Keratinocyte (primary cell): Measurements from ENCODE around the gene ADAT3. TPM values are rescaled to one million over a fixed set of nuclear protein-coding genes. Genes with fewer than 3 reads are reported as not detected.

Experiments
- DNase-seq: peaks from one replicate; pipeline ENCODE4 v3.0.0-alpha.2; 2011; ENCODE audit warnings: low read depth, missing footprints, low spot score
- FAIRE-seq: peaks from 2 replicates; lab custom pipeline; 2011; peaks lifted over from hg19 to GRCh38; lab: Jason Lieb, UNC
- H2AFZ ChIP-seq: 2 replicates; pipeline ENCODE4 v1.6.0; 2012; ENCODE audit warnings: low read length, control low read depth, inconsistent platforms; ENCODE audit not compliant: control insufficient read depth
- H3K27ac ChIP-seq: 2 replicates; pipeline ENCODE4 v1.5.1; 2011; ENCODE audit warnings: low read length; ENCODE audit not compliant: control insufficient read depth, insufficient read depth
- H3K27me3 ChIP-seq: 3 replicates; pipeline ENCODE4 v1.6.0; 2011; ENCODE audit warnings: low read length; ENCODE audit not compliant: control insufficient read depth, insufficient read depth; ENCODE audit errors: extremely low read depth
- H3K36me3 ChIP-seq, 2 experiments: 2 replicates in 1 of 2; 3 replicates in 1 of 2; pipeline ENCODE4 v1.5.1; 2011; ENCODE audit warnings: low read length in 2 of 2, mild to moderate bottlenecking in 1 of 2; ENCODE audit not compliant: control insufficient read depth in 2 of 2, insufficient read depth in 2 of 2; ENCODE audit errors: extremely low read depth in 1 of 2
- H3K4me1 ChIP-seq: 3 replicates; pipeline ENCODE4 v1.5.1; 2011; ENCODE audit warnings: low read length; ENCODE audit not compliant: control insufficient read depth, insufficient read depth; ENCODE audit errors: extremely low read depth
- H3K4me2 ChIP-seq: 3 replicates; pipeline ENCODE4 v1.6.0; 2011; ENCODE audit warnings: low read depth, low read length; ENCODE audit not compliant: control insufficient read depth, insufficient read depth; ENCODE audit errors: extremely low read depth
- H3K4me3 ChIP-seq, 3 experiments: fragments of 200-600 bp in 1 of 3; sonication (generic) in 1 of 3; 2 replicates in 2 of 3; 3 replicates in 1 of 3; pipeline ENCODE4 v1.5.1; 2011 to 2016; ENCODE audit warnings: low read length in 3 of 3, mild to moderate bottlenecking in 3 of 3, control low read depth in 2 of 3, inconsistent platforms in 1 of 3, low read depth in 1 of 3, mixed read lengths in 1 of 3, mixed run types in 1 of 3, moderate library complexity in 1 of 3; ENCODE audit not compliant: control insufficient read depth in 2 of 3, insufficient read depth in 2 of 3; ENCODE audit errors: extremely low read depth in 1 of 3
- H3K79me2 ChIP-seq: 2 replicates; pipeline ENCODE4 v1.6.0; 2012; ENCODE audit warnings: low read length; ENCODE audit not compliant: control insufficient read depth, insufficient read depth
- H3K9ac ChIP-seq: 3 replicates; pipeline ENCODE4 v1.6.0; 2011; ENCODE audit warnings: low read length; ENCODE audit not compliant: control insufficient read depth, insufficient read depth; ENCODE audit errors: extremely low read depth
- H3K9me1 ChIP-seq: 3 replicates; pipeline ENCODE4 v1.6.0; 2011; ENCODE audit warnings: low read length; ENCODE audit not compliant: control insufficient read depth, insufficient read depth; ENCODE audit errors: extremely low read depth
- H3K9me3 ChIP-seq: 2 replicates; pipeline ENCODE4 v1.5.1; 2012; ENCODE audit warnings: low read depth, low read length; ENCODE audit not compliant: control insufficient read depth
- H4K20me1 ChIP-seq: 3 replicates; pipeline ENCODE4 v1.6.0; 2011; ENCODE audit warnings: low read length; ENCODE audit not compliant: control insufficient read depth, insufficient read depth; ENCODE audit errors: extremely low read depth
- EZH2 ChIP-seq: IDR thresholded peaks from one replicate; pipeline ENCODE4 v1.6.1; 2012; ENCODE audit warnings: inconsistent platforms, mild to moderate bottlenecking, low read length, moderate library complexity
- dilution Hi-C: fragments of 300-500 bp; cut with MboI; formaldehyde crosslinking; loops from one replicate; pipeline ENCODE4 v1.7.0; 2020; ENCODE audit warnings: low sequenced_read_pairs; ENCODE audit not compliant: extremely low pct_ligation_motif_present
- polyA plus RNA-seq, 5 experiments: library from polyadenylated mRNA; depleted of rRNA in 3 of 5; stranded (reverse) in 3 of 5; stranded (forward) in 1 of 5; unstranded in 1 of 5; fragments of >200 nt; gene quantifications; 1 replicate in 1 of 5; 2 replicates in 3 of 5; 3 replicates in 1 of 5; pipeline versions ENCODE4 v1.2.1 to v1.2.3, GENCODE V29; 2011 to 2012; ENCODE audit warnings: missing spikeins in 2 of 5, low read depth in 1 of 5, low replicate concordance in 1 of 5
- TF ChIP-seq, protein P1 (sequence below), 3 experiments: IDR thresholded peaks in 1 of 3; conservative IDR thresholded peaks in 1 of 3; optimal IDR thresholded peaks in 1 of 3; 2 replicates in 2 of 3; 3 replicates in 1 of 3; pipeline versions ENCODE3 to v1.5.1; 2011; ENCODE audit warnings: low read length in 3 of 3, mild to moderate bottlenecking in 3 of 3, moderate library complexity in 2 of 3, control low read depth in 1 of 3, inconsistent platforms in 1 of 3; ENCODE audit not compliant: insufficient read depth in 2 of 3; ENCODE audit errors: extremely low read depth in 1 of 3

Gene ADAT3
- polyA plus RNA-seq, 1 donor (not counting 4 experiments of a cell fraction or from before 2014, with no cell fraction given) = 0.55 TPM

GRCh38 chr19:1911995-1912394 is 6.8 kb downstream of the ADAT3 start:
- DNase-seq (no peak), FAIRE-seq (no peak)
- Histone ChIP-seq H3K4me2 (no peak overlapping the region), H3K9me1 (peaks cover 2% of the 10 kb centered on the region), H4K20me1 (peaks cover 13% of the 10 kb centered on the region), H3K27ac (no peak overlapping the region), H3K79me2 (peaks cover 64% of the 10 kb centered on the region), H3K36me3 (peaks cover 8 to 11% of the 10 kb centered on the region in 2 experiments), H3K4me1 (peaks cover 35% of the 10 kb centered on the region), H3K4me3 (no peak overlapping the region), H3K9me3 (no peaks in the 10 kb centered on the region), H2AFZ (no peak overlapping the region), H3K9ac (no peak overlapping the region), H3K27me3 (no peaks in the 10 kb centered on the region)
- dilution Hi-C loops = no loop called here
- TF ChIP-seq EZH2 = no peak
- TF ChIP-seq, protein P1, sequence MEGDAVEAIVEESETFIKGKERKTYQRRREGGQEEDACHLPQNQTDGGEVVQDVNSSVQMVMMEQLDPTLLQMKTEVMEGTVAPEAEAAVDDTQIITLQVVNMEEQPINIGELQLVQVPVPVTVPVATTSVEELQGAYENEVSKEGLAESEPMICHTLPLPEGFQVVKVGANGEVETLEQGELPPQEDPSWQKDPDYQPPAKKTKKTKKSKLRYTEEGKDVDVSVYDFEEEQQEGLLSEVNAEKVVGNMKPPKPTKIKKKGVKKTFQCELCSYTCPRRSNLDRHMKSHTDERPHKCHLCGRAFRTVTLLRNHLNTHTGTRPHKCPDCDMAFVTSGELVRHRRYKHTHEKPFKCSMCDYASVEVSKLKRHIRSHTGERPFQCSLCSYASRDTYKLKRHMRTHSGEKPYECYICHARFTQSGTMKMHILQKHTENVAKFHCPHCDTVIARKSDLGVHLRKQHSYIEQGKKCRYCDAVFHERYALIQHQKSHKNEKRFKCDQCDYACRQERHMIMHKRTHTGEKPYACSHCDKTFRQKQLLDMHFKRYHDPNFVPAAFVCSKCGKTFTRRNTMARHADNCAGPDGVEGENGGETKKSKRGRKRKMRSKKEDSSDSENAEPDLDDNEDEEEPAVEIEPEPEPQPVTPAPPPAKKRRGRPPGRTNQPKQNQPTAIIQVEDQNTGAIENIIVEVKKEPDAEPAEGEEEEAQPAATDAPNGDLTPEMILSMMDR (optimal IDR thresholded peaks at IDR 0.05 in 1 of 3, IDR thresholded peaks at IDR 0.05 in 1 of 3, conservative IDR thresholded peaks at IDR 0.05 in 1 of 3; ENCODE audit: extremely low read depth in 1 of 3, insufficient read depth in 2 of 3, low read length in 3 of 3) = no peak

GRCh38 chr19:1912760-1913505 is 7.7 kb downstream of the ADAT3 start:
- H3K9me1 ChIP-seq = peaks cover 2% of the 10 kb centered on the region
- no peak overlapping the region for H3K9ac ChIP-seq
- no peak overlapping the region for H3K4me3 ChIP-seq
- FAIRE-seq = no peak
- no peaks in the 10 kb centered on the region for H3K27me3 ChIP-seq
- H4K20me1 ChIP-seq = peaks cover 13% of the 10 kb centered on the region
- no peak overlapping the region for H3K27ac ChIP-seq
- H2AFZ ChIP-seq = no peak overlapping the region
- peaks cover 25% of the 10 kb centered on the region for H3K4me1 ChIP-seq
- H3K36me3 ChIP-seq = peaks cover 11% of the 10 kb centered on the region in 2 experiments
- no peaks in the 10 kb centered on the region for H3K9me3 ChIP-seq
- TF ChIP-seq, protein P1 (optimal IDR thresholded peaks at IDR 0.05 in 1 of 3, IDR thresholded peaks at IDR 0.05 in 1 of 3, conservative IDR thresholded peaks at IDR 0.05 in 1 of 3; ENCODE audit: extremely low read depth in 1 of 3, insufficient read depth in 2 of 3, low read length in 3 of 3) = no peak
- no peak for TF ChIP-seq EZH2
- DNase-seq = no peak
- no peak overlapping the region for H3K4me2 ChIP-seq
- H3K79me2 ChIP-seq = peaks cover 55% of the 10 kb centered on the region
- dilution Hi-C loops = no loop called here
